ENCODE data around the gene BET1.

- TF ChIP-seq CTCF (IDR thresholded peaks at IDR 0.05) (no peak), POLR2AphosphoS5 (IDR thresholded peaks at IDR 0.05) (no peak)
These were observed 32.0 kb downstream of the BET1 start for GRCh38 chr7:93972029-93972725.
